HepG2 (cell line): ENCODE data around the gene CAMK2G.

Source experiments
- CHD4 ChIP-seq: fragments of 200-600 bp; sonication (generic); IDR thresholded peaks from 2 replicates; pipeline ENCODE4 v1.7.0; 2017; ENCODE audit warnings: mild to moderate bottlenecking, low read length, borderline replicate concordance
- FOXM1 ChIP-seq: sonication (generic); formaldehyde crosslinking; IDR thresholded peaks from 2 replicates; pipeline ENCODE4 v1.5.0; 2020; ENCODE audit warnings: missing genetic modification reagents
- GTF2F1 ChIP-seq: fragments of 150-350 bp; IDR thresholded peaks from 2 replicates; pipeline ENCODE4 v1.6.1; 2014; ENCODE audit warnings: low read length
- NCOA2 ChIP-seq: sonication (generic); formaldehyde crosslinking; IDR thresholded peaks from 2 replicates; pipeline ENCODE4 v1.8.0; 2022; ENCODE audit warnings: inconsistent platforms
- TFE3 ChIP-seq: IDR thresholded peaks from 2 replicates; pipeline ENCODE4 v1.6.1; 2016
- ZNF143 ChIP-seq: sonication (generic); formaldehyde crosslinking; IDR thresholded peaks from 2 replicates; pipeline ENCODE4 v1.4.0; 2020; ENCODE audit warnings: missing genetic modification reagents
- ZNF547 ChIP-seq: sonication (generic); formaldehyde crosslinking; IDR thresholded peaks from 2 replicates; pipeline ENCODE4 v1.5.1; 2020; ENCODE audit warnings: mild to moderate bottlenecking, missing genetic modification reagents

- no peak for TF ChIP-seq CHD4
- no peak for TF ChIP-seq FOXM1 (CRISPR knock-in tag)
- no peak for TF ChIP-seq NCOA2
- TF ChIP-seq GTF2F1: no peak
- TF ChIP-seq ZNF547: no peak
- TF ChIP-seq TFE3 (CRISPR knock-in tag): no peak
- no peak for TF ChIP-seq ZNF143 (CRISPR knock-in tag)
Measured at GRCh38 chr10:73868655-73869195, 5.6 kb downstream of the CAMK2G start.
